ENCODE data around the gene TMC4.

The TMC4 gene

GRCh38 chr19:54190503-54191010 lies 17.6 kb upstream of the TMC4 start:
- TF ChIP-seq CTCF (IDR thresholded peaks at IDR 0.05; ENCODE audit: control insufficient read depth, insufficient read depth, low read depth, low read length, missing control alignments), result no peak
- DNase-seq (ENCODE audit: low read depth), result peak; percentile 97
- H3K4me3 ChIP-seq (ENCODE audit: control insufficient read depth, low read depth, low read length), result peak overlapping the region; percentile 76

DNA sequence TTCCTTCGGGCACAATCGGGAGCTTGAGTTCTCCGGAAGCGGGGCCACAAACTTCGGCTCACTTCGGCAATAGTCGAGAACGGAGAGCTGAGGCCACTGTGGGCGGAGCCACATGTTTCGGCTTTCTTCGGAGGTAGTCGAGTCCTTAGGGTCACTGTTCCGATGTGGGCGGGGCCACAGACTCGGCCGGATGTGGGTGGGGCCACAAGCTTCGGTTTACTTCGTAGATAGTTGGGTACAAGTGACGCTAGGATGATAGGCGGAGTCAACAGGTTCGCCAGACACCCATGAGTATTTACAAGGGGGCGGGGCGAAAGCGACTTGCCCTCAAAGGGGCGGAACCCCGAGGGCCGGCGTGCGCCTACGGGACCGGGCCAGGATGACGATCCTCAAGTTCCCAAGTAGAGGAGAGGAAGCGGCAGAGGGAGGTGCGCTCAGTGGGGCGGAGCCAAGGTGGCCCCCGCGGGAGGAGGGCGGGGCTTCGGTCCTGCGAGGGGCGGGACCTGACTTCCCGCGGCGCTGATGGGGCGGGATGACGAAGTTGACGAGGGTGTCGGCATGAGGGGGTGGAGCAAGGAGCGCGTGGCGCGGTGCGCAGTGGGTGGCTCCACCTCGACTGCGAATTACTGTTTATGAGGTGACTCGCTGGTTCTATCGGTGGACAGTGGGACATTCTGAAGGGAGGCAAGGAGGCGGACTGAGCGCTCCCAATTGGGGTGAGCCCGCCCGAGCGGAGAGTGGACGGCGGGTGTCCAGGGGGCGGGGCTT lies 17.0 kb upstream of the TMC4 start:
- DNase-seq (ENCODE audit: low read depth), result peak; percentile 100
- no peak for TF ChIP-seq CTCF (IDR thresholded peaks at IDR 0.05; ENCODE audit: control insufficient read depth, insufficient read depth, low read depth, low read length, missing control alignments)
- H3K4me3 ChIP-seq (ENCODE audit: control insufficient read depth, low read depth, low read length), result peak overlapping the region; percentile 85

DNA sequence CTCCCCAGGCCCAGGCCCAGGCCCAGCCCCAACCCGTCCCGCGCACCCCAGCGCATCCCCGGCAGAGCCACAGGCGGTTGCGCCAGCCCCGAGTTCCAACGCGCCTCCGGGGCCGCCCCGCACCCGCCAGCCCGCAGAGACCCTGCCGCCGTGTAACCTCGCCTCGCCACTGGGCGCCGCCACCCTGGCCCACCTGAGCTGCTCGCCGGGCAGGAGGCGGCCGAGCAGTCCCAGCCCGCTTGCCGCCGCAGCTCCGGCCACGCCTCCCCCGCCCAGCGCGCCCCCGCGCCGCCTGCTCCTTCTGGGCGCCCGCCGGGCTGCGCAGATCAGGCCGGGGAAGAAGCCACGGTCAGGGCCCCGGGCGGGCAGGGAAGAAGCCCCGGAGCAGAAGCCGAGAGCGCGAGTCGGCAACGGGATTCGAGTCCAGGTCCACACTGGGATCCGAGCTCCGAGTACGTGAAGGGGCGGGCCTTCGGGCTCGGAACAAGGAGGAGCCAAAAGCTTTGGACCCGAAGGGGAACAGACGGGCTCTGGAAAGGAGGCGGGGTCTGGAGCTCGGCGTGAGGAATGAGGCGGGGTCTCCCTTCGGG lies 16.3 kb upstream of the TMC4 start, which contains the start of gene MBOAT7:
Gene MBOAT7 (minus strand): TSS at position 436 of the 590 bp plus-strand sequence. CDS start 1,072 bp downstream, outside the sequence.
- DNase-seq (ENCODE audit: low read depth), result no peak

GRCh38 chr19:54188215-54188871 lies 15.4 kb upstream of the TMC4 start:
- H3K4me3 ChIP-seq (ENCODE audit: control insufficient read depth, low read depth, low read length), result peak overlapping the region; percentile 85

More for the DNA sequence above, 16.3 kb upstream of the TMC4 start, which contains the start of gene MBOAT7:
- peak within 1 kb of the TSS; percentile 85 for H3K4me3 ChIP-seq (ENCODE audit: control insufficient read depth, low read depth, low read length)
- TF ChIP-seq CTCF (IDR thresholded peaks at IDR 0.05; ENCODE audit: control insufficient read depth, insufficient read depth, low read depth, low read length, missing control alignments), result no peak

GRCh38 chr19:54186934-54187381 lies 14.0 kb upstream of the TMC4 start:
- DNase-seq (ENCODE audit: low read depth), result no peak
- no peak for TF ChIP-seq CTCF (IDR thresholded peaks at IDR 0.05; ENCODE audit: control insufficient read depth, insufficient read depth, low read depth, low read length, missing control alignments)
- no peak overlapping the region for H3K4me3 ChIP-seq (ENCODE audit: control insufficient read depth, low read depth, low read length)

More at GRCh38 chr19:54188215-54188871, 15.4 kb upstream of the TMC4 start:
- DNase-seq (ENCODE audit: low read depth), result no peak
- TF ChIP-seq CTCF (IDR thresholded peaks at IDR 0.05; ENCODE audit: control insufficient read depth, insufficient read depth, low read depth, low read length, missing control alignments), result no peak

DNA sequence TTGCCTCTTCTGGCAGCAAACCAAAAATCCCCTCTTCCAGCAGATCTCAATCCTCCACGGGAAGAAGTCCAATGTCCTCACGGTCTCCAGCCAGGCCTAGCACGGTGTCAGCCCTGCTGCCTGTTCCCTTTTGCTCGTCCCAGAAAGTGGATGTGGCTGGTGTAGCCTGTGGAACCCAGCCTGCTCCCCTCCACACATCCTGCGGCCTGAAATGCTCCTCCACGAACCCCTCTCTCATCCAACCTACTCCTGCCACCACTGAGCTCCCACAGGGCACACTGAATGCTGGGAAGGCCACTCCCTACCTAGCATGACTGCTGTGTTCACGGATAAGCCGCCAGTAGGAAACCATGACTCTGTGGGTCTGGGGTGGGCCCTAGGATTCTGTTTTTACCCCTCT lies 13.4 kb upstream of the TMC4 start:
- H3K4me3 ChIP-seq (ENCODE audit: control insufficient read depth, low read depth, low read length), result no peak overlapping the region
- no peak for DNase-seq (ENCODE audit: low read depth)
- no peak for TF ChIP-seq CTCF (IDR thresholded peaks at IDR 0.05; ENCODE audit: control insufficient read depth, insufficient read depth, low read depth, low read length, missing control alignments)

Data from AG09309 (cell line).